AG08396 (cell line): ENCODE results near the gene ZNF471.

ENCODE experiments used
- DNase-seq: peaks from one replicate; pipeline ENCODE4 v3.0.0; 2012; ENCODE audit warnings: low spot score, mixed read lengths

The ZNF471 gene

GRCh38 chr19:56573914-56574313, 66.3 kb downstream of the ZNF471 start:
- DNase-seq = no peak

- DNase-seq = no peak
Measured at GRCh38 chr19:56577719-56578602, 70.3 kb downstream of the ZNF471 start.
